ENCODE results near the gene GABRB1.

Gene GABRB1

DNA sequence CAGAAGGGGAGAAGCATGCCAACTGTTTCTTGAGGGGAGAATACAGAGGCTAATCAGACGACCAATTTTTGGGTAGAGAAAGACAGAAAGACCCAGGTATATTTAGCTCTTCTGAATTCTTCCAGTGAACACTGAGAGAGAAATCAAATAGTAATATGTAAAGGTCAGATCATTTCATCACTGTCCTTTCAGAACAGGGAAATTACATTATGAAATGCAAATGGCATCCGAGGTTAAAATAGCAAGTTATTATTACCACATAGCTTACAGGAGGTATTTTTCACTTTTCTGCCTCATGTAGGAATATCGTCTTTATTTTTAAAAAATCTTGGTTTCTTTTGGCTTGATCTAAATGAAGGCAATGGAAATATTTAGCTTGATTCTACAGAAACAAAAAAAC, 18.0 kb downstream of the GABRB1 start:
- ChIA-PET CTCF (interaction anchor here (0.7 kb wide), 1 partner anchor 1197 kb away, joined by 3 read pairs; no protein-coding TSS in a partner anchor), POLR2A (no interaction called here)
- H3K36me3 ChIP-seq (ENCODE audit: control insufficient read depth in 2 of 2, insufficient read depth in 1 of 2, low read length in 2 of 2): no peaks in the 10 kb centered on the region
- no peaks in the 10 kb centered on the region for H3K4me1 ChIP-seq (ENCODE audit: control insufficient read depth, insufficient read depth, low read length)
- no peak overlapping the region for H3K27ac ChIP-seq (ENCODE audit: extremely low read depth, low read depth, low read length)
- TF ChIP-seq ZNF366 (tag by site-specific recombination; conservative IDR thresholded peaks at IDR 0.05) (no peak), EGR2 (tag by site-specific recombination; IDR thresholded peaks at IDR 0.05; ENCODE audit: low read depth) (no peak), MEIS1 (CRISPR knock-in tag; IDR thresholded peaks at IDR 0.05; ENCODE audit: borderline replicate concordance) (no peak), ZNF830 (tag by site-specific recombination; IDR thresholded peaks at IDR 0.05; ENCODE audit: low read depth) (no peak), ZNF37A (tag by site-specific recombination; IDR thresholded peaks at IDR 0.05) (no peak), ZNF521 (tag by site-specific recombination; IDR thresholded peaks at IDR 0.05) (no peak), ZNF555 (tag by site-specific recombination; conservative IDR thresholded peaks at IDR 0.05) (no peak), IKZF3 (tag by site-specific recombination; IDR thresholded peaks at IDR 0.05) (no peak), ZSCAN23 (tag by site-specific recombination; IDR thresholded peaks at IDR 0.05) (no peak), ZNF404 (tag by site-specific recombination; IDR thresholded peaks at IDR 0.05) (no peak)
- no peaks in the 10 kb centered on the region for H3K9me3 ChIP-seq (ENCODE audit: control insufficient read depth, insufficient read depth, low read depth, low read length)
- H3K4me3 ChIP-seq (ENCODE audit: low read depth, low read length): no peak overlapping the region

DNA sequence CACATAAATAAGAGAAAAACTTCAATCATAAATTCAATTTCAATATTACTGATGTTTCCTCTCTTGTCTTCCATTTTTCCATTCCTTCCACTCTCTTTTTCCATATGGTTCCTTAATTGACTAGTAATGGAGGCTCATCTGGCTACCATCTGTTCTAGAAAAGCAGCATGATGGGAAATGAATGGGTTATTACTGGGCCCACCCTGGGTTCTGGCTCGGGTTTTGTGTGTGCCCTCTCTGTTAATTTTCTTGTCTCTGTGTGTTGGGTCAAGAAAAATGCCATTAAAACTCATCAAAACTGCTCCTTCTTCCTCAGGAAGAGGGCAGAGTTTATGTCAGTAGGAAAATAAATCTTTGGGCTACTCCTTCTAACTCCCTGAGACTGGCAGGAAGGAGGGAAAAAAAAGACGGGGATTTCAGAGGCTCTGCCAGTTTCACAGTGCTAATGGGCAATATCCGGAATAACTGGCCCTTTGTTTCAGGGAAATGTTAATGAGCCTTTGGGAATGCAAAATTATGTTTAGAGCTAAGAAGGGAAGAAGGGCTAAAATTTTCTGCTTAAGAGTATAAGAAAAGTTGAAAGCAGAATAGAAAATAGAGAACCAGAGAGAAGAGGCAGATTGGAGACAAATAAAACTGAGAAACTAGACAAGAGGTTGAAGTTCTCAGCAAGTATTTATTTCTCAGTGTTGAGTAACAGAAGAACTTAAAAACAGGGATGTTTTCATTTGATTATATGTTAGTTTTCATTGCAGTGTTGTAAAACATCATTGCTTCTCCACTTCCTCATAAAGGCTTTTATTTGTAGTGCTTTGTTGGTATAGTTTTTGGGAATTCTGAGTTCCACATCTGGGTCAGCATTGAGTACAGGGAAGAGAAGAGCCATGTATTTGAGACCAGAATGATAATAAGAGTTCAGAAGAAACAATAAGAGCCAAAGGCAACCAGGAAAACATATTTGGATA, 19.7 kb downstream of the GABRB1 start:
- no peak overlapping the region for H3K4me3 ChIP-seq (ENCODE audit: low read depth, low read length)
- TF ChIP-seq, protein P1, sequence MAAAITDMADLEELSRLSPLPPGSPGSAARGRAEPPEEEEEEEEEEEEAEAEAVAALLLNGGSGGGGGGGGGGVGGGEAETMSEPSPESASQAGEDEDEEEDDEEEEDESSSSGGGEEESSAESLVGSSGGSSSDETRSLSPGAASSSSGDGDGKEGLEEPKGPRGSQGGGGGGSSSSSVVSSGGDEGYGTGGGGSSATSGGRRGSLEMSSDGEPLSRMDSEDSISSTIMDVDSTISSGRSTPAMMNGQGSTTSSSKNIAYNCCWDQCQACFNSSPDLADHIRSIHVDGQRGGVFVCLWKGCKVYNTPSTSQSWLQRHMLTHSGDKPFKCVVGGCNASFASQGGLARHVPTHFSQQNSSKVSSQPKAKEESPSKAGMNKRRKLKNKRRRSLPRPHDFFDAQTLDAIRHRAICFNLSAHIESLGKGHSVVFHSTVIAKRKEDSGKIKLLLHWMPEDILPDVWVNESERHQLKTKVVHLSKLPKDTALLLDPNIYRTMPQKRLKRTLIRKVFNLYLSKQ (tag by site-specific recombination; IDR thresholded peaks at IDR 0.05; ENCODE audit: borderline replicate concordance): no peak
- no peak for TF ChIP-seq ZNF664 (tag by site-specific recombination; IDR thresholded peaks at IDR 0.05)
- no peak for TF ChIP-seq ZNF785 (tag by site-specific recombination; IDR thresholded peaks at IDR 0.05)
- no peak for TF ChIP-seq GLIS1 (tag by site-specific recombination; IDR thresholded peaks at IDR 0.05)
- CTCF ChIA-PET: no interaction called here
- no peaks in the 10 kb centered on the region for H3K4me1 ChIP-seq (ENCODE audit: control insufficient read depth, insufficient read depth, low read length)
- no peaks in the 10 kb centered on the region for H3K9me3 ChIP-seq (ENCODE audit: control insufficient read depth, insufficient read depth, low read depth, low read length)
- H3K27ac ChIP-seq (ENCODE audit: extremely low read depth, low read depth, low read length): no peak overlapping the region
- H3K36me3 ChIP-seq (ENCODE audit: control insufficient read depth in 2 of 2, insufficient read depth in 1 of 2, low read length in 2 of 2): no peaks in the 10 kb centered on the region
- POLR2A ChIA-PET: no interaction called here

DNA sequence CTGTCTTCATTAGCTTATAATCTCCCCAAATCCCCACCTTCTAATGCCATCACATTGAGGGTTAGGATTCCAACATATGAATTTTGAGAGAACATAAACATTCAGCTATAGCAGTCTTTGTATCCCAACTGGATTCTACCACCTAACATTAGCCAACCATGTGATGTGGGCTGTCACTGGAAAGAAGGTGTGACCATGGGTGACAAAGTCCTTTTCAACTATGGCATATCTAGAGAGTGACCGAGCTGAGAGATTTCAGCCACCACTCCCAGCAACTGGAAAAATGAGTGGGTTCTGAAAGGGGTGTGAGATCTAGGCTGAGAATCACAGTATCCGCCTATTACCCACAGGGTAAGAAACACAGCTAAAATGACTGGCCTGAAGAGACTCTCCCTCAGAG, 22.1 kb downstream of the GABRB1 start:
- Histone ChIP-seq H3K4me1 (ENCODE audit: control insufficient read depth, insufficient read depth, low read length) (no peaks in the 10 kb centered on the region), H3K27ac (ENCODE audit: extremely low read depth, low read depth, low read length) (no peak overlapping the region), H3K4me3 (ENCODE audit: low read depth, low read length) (no peak overlapping the region), H3K36me3 (ENCODE audit: control insufficient read depth in 2 of 2, insufficient read depth in 1 of 2, low read length in 2 of 2) (no peaks in the 10 kb centered on the region), H3K9me3 (ENCODE audit: control insufficient read depth, insufficient read depth, low read depth, low read length) (no peaks in the 10 kb centered on the region)
- POLR2A ChIA-PET: no interaction called here
- CTCF ChIA-PET: no interaction called here
- TF ChIP-seq KLF1 (tag by site-specific recombination; IDR thresholded peaks at IDR 0.05): no peak
- TF ChIP-seq, protein P2, sequence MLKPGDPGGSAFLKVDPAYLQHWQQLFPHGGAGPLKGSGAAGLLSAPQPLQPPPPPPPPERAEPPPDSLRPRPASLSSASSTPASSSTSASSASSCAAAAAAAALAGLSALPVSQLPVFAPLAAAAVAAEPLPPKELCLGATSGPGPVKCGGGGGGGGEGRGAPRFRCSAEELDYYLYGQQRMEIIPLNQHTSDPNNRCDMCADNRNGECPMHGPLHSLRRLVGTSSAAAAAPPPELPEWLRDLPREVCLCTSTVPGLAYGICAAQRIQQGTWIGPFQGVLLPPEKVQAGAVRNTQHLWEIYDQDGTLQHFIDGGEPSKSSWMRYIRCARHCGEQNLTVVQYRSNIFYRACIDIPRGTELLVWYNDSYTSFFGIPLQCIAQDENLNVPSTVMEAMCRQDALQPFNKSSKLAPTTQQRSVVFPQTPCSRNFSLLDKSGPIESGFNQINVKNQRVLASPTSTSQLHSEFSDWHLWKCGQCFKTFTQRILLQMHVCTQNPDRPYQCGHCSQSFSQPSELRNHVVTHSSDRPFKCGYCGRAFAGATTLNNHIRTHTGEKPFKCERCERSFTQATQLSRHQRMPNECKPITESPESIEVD (tag by site-specific recombination; IDR thresholded peaks at IDR 0.05): no peak
- TF ChIP-seq ZNF266 (tag by site-specific recombination; IDR thresholded peaks at IDR 0.05; ENCODE audit: low read depth): no peak
- no peak for TF ChIP-seq ZNF670 (tag by site-specific recombination; IDR thresholded peaks at IDR 0.05; ENCODE audit: low read depth)
- no peak for TF ChIP-seq ZNF600 (tag by site-specific recombination; IDR thresholded peaks at IDR 0.05)
- TF ChIP-seq RBAK (tag by site-specific recombination; IDR thresholded peaks at IDR 0.05): no peak
- no peak for TF ChIP-seq ZNF791 (tag by site-specific recombination; IDR thresholded peaks at IDR 0.05)
- no peak for TF ChIP-seq ZNF561 (tag by site-specific recombination; IDR thresholded peaks at IDR 0.05; ENCODE audit: borderline replicate concordance)
- TF ChIP-seq, protein P3, sequence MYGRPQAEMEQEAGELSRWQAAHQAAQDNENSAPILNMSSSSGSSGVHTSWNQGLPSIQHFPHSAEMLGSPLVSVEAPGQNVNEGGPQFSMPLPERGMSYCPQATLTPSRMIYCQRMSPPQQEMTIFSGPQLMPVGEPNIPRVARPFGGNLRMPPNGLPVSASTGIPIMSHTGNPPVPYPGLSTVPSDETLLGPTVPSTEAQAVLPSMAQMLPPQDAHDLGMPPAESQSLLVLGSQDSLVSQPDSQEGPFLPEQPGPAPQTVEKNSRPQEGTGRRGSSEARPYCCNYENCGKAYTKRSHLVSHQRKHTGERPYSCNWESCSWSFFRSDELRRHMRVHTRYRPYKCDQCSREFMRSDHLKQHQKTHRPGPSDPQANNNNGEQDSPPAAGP (tag by site-specific recombination; IDR thresholded peaks at IDR 0.05): no peak
- TF ChIP-seq ZNF660 (tag by site-specific recombination; IDR thresholded peaks at IDR 0.05): no peak
- no peak for TF ChIP-seq ZNF121 (tag by site-specific recombination; IDR thresholded peaks at IDR 0.05)
- no peak for TF ChIP-seq ZNF114 (tag by site-specific recombination; IDR thresholded peaks at IDR 0.05)
- no peak for TF ChIP-seq ZEB2 (tag by site-specific recombination; IDR thresholded peaks at IDR 0.05)
- TF ChIP-seq MZF1 (tag by site-specific recombination; IDR thresholded peaks at IDR 0.05; ENCODE audit: borderline replicate concordance): no peak
- no peak for TF ChIP-seq ZNF132 (tag by site-specific recombination; IDR thresholded peaks at IDR 0.05; ENCODE audit: borderline replicate concordance)
- no peak for TF ChIP-seq HOXA7 (CRISPR knock-in tag; IDR thresholded peaks at IDR 0.05; ENCODE audit: borderline replicate concordance)
